ENCODE measurements around the gene SLC20A1.

Gene SLC20A1

GRCh38 chr2:112625474-112626114, 20.1 kb upstream of the SLC20A1 start:
- no peak for DNase-seq

GRCh38 chr2:112626604-112627059, 19.1 kb upstream of the SLC20A1 start:
- DNase-seq = peak; percentile 50

- DNase-seq = no peak
Measured at GRCh38 chr2:112627060-112628040, 18.4 kb upstream of the SLC20A1 start.

GRCh38 chr2:112629224-112629623, 16.5 kb upstream of the SLC20A1 start:
- no peak for DNase-seq

- no peak for DNase-seq
Measured at GRCh38 chr2:112629823-112630222, 15.9 kb upstream of the SLC20A1 start.

GRCh38 chr2:112630268-112630667, 15.5 kb upstream of the SLC20A1 start:
- DNase-seq = no peak

GRCh38 chr2:112633708-112634107, 12.0 kb upstream of the SLC20A1 start:
- DNase-seq = no peak

GRCh38 chr2:112634153-112634873, 11.4 kb upstream of the SLC20A1 start:
- no peak for DNase-seq

GRCh38 chr2:112634874-112635157, 10.9 kb upstream of the SLC20A1 start:
- no peak for DNase-seq

GRCh38 chr2:112636605-112637288, 9.0 kb upstream of the SLC20A1 start:
- DNase-seq = no peak

- DNase-seq = no peak
Measured at GRCh38 chr2:112637289-112637660, 8.5 kb upstream of the SLC20A1 start.

GRCh38 chr2:112639936-112640335, 5.8 kb upstream of the SLC20A1 start:
- no peak for DNase-seq

GRCh38 chr2:112640467-112640799, 5.3 kb upstream of the SLC20A1 start:
- DNase-seq = no peak

GRCh38 chr2:112640800-112641675, 4.7 kb upstream of the SLC20A1 start:
- DNase-seq = no peak

GRCh38 chr2:112641701-112642100, 4.0 kb upstream of the SLC20A1 start:
- no peak for DNase-seq

GRCh38 chr2:112642561-112642960, 3.2 kb upstream of the SLC20A1 start:
- DNase-seq = no peak

GRCh38 chr2:112642966-112643365, 2.8 kb upstream of the SLC20A1 start:
- no peak for DNase-seq

GRCh38 chr2:112643488-112643887, 2.3 kb upstream of the SLC20A1 start:
- no peak for DNase-seq

- DNase-seq = no peak
Measured at GRCh38 chr2:112644155-112644932, 1.4 kb upstream of the SLC20A1 start.

- no peak for DNase-seq
Measured at GRCh38 chr2:112644933-112645309, 818 bp upstream of the SLC20A1 start.

- DNase-seq = peak; percentile 59
Measured at GRCh38 chr2:112646102-112646719, 472 bp downstream of the SLC20A1 start.

Measured in stimulated activated naive CD4-positive, alpha-beta T cell treated with Interleukin-2 at 50 U/mL for 16 hours (primary cell).